ENCODE measurements around the gene NFKBIE. TPM values are rescaled to one million over a fixed set of nuclear protein-coding genes. Genes with fewer than 3 reads are reported as not detected.

NFKBIE gene
- total and polyA plus RNA-seq, 9 of the 15 experiments (the other 6 are each of a cell fraction or from before 2014, with no cell fraction given), result 2.1 to 16.4 (median 11.7) TPM

DNA sequence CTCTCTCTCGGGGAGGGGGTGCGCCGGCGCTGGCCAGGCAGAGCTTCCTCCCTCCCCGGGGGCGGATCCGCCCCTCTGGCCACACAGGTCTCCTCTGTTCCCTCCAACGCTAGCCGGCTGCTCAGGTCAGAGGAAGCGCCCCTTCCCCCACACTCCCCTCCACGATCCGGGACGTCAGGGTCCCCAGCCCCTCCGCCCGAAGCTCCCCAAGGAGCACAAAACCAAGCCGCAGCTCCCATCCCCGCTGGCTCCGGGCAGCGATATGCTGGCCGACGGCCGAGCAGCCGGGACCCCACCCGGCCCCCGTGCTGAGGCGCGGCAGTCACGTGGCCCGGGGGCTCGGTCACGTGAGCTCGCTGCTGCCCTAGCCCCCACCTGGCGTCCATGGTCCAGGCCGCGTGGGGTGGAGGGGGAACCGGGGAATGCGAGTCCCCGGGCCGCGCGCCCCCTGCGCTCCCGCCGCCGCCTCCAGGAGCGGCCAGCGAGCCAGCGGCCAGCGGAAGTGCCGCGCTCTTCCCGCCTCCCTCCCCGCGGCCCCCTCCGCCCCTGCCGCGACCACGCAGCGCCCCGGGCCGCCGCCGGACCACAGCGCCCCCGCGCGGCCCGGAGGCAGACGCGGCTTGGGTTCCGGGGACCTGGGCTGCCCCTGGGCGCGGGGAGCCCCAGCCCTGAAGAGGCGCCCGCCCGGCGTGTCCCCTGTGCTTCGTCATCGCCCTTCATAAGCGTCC lies 8.2 kb downstream of the NFKBIE start, which contains the start of gene SLC35B2 (continued):
- TF ChIP-seq GTF2F1 (IDR thresholded peaks at IDR 0.05; ENCODE audit: low read depth, low read length), result no peak; the same call in 1 of the 2 replicates
- TF ChIP-seq, protein P1, sequence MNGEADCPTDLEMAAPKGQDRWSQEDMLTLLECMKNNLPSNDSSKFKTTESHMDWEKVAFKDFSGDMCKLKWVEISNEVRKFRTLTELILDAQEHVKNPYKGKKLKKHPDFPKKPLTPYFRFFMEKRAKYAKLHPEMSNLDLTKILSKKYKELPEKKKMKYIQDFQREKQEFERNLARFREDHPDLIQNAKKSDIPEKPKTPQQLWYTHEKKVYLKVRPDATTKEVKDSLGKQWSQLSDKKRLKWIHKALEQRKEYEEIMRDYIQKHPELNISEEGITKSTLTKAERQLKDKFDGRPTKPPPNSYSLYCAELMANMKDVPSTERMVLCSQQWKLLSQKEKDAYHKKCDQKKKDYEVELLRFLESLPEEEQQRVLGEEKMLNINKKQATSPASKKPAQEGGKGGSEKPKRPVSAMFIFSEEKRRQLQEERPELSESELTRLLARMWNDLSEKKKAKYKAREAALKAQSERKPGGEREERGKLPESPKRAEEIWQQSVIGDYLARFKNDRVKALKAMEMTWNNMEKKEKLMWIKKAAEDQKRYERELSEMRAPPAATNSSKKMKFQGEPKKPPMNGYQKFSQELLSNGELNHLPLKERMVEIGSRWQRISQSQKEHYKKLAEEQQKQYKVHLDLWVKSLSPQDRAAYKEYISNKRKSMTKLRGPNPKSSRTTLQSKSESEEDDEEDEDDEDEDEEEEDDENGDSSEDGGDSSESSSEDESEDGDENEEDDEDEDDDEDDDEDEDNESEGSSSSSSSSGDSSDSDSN (IDR thresholded peaks at IDR 0.05; ENCODE audit: borderline replicate concordance in 1 of 2, low read depth in 2 of 2, low read length in 2 of 2), result no peak
- peak; percentile 96 for TF ChIP-seq TOE1 (IDR thresholded peaks at IDR 0.05; ENCODE audit: borderline replicate concordance)
- TF ChIP-seq TOE1 (CRISPR knock-in tag; IDR thresholded peaks at IDR 0.05; ENCODE audit: borderline replicate concordance, low read depth), result no peak; the same call in 1 of the 2 replicates
- no peak for TF ChIP-seq TCF3 (CRISPR knock-in tag; IDR thresholded peaks at IDR 0.05)
- TF ChIP-seq ETV5 (CRISPR knock-in tag; IDR thresholded peaks at IDR 0.05; ENCODE audit: low read depth), result 0 out of 2 replicates have a peak, but pooled peaks have one; percentile 65
- TF ChIP-seq TAF9B (IDR thresholded peaks at IDR 0.05; ENCODE audit: partially characterized antibody), result no peak
- TF ChIP-seq ERF (CRISPR knock-in tag; IDR thresholded peaks at IDR 0.05), result 0 out of 2 replicates have a peak, but pooled peaks have one; percentile 11
- TF ChIP-seq, protein P2, sequence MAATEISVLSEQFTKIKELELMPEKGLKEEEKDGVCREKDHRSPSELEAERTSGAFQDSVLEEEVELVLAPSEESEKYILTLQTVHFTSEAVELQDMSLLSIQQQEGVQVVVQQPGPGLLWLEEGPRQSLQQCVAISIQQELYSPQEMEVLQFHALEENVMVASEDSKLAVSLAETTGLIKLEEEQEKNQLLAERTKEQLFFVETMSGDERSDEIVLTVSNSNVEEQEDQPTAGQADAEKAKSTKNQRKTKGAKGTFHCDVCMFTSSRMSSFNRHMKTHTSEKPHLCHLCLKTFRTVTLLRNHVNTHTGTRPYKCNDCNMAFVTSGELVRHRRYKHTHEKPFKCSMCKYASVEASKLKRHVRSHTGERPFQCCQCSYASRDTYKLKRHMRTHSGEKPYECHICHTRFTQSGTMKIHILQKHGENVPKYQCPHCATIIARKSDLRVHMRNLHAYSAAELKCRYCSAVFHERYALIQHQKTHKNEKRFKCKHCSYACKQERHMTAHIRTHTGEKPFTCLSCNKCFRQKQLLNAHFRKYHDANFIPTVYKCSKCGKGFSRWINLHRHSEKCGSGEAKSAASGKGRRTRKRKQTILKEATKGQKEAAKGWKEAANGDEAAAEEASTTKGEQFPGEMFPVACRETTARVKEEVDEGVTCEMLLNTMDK (IDR thresholded peaks at IDR 0.05; ENCODE audit: borderline replicate concordance, insufficient read depth, low read depth, low read length, poor library complexity, severe bottlenecking), result peak; percentile 99
- peak; percentile 57; the same call in 1 of the 2 replicates for TF ChIP-seq ZNF24 (IDR thresholded peaks at IDR 0.05)
- peak; percentile 66 for TF ChIP-seq SPI1 (IDR thresholded peaks at IDR 0.05; ENCODE audit: borderline replicate concordance, low read depth, low read length)
- TF ChIP-seq, protein P3, sequence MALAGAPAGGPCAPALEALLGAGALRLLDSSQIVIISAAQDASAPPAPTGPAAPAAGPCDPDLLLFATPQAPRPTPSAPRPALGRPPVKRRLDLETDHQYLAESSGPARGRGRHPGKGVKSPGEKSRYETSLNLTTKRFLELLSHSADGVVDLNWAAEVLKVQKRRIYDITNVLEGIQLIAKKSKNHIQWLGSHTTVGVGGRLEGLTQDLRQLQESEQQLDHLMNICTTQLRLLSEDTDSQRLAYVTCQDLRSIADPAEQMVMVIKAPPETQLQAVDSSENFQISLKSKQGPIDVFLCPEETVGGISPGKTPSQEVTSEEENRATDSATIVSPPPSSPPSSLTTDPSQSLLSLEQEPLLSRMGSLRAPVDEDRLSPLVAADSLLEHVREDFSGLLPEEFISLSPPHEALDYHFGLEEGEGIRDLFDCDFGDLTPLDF (CRISPR knock-in tag; IDR thresholded peaks at IDR 0.05), result no peak
- TF ChIP-seq U2AF1 (optimal IDR thresholded peaks at IDR 0.05; ENCODE audit: low read depth, low read length), result peak; percentile 62
- TF ChIP-seq, protein P4, sequence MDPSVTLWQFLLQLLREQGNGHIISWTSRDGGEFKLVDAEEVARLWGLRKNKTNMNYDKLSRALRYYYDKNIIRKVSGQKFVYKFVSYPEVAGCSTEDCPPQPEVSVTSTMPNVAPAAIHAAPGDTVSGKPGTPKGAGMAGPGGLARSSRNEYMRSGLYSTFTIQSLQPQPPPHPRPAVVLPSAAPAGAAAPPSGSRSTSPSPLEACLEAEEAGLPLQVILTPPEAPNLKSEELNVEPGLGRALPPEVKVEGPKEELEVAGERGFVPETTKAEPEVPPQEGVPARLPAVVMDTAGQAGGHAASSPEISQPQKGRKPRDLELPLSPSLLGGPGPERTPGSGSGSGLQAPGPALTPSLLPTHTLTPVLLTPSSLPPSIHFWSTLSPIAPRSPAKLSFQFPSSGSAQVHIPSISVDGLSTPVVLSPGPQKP (CRISPR knock-in tag; IDR thresholded peaks at IDR 0.05), result no peak
- TF ChIP-seq ZFX (CRISPR knock-in tag; IDR thresholded peaks at IDR 0.05), result peak; percentile 75
- TF ChIP-seq, protein P5, sequence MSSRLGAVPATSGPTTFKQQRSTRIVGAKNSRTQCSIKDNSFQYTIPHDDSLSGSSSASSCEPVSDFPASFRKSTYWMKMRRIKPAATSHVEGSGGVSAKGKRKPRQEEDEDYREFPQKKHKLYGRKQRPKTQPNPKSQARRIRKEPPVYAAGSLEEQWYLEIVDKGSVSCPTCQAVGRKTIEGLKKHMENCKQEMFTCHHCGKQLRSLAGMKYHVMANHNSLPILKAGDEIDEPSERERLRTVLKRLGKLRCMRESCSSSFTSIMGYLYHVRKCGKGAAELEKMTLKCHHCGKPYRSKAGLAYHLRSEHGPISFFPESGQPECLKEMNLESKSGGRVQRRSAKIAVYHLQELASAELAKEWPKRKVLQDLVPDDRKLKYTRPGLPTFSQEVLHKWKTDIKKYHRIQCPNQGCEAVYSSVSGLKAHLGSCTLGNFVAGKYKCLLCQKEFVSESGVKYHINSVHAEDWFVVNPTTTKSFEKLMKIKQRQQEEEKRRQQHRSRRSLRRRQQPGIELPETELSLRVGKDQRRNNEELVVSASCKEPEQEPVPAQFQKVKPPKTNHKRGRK (tag; IDR thresholded peaks at IDR 0.05), result no peak
- TF ChIP-seq ZNF778 (CRISPR knock-in tag; IDR thresholded peaks at IDR 0.05), result no peak
- TF ChIP-seq OTX1 (CRISPR knock-in tag; IDR thresholded peaks at IDR 0.05), result 0 out of 2 replicates have a peak, but pooled peaks have one; percentile 19
